Measurements from ENCODE around the gene ABCA9. TPM values are rescaled to one million over a fixed set of nuclear protein-coding genes. Genes with fewer than 3 reads are reported as not detected.
"Not testable (repeated sequence)": the region's sequence is repeated elsewhere in the genome, so short reads cannot be mapped to it uniquely, and the experiment has no call there.

Gene ABCA9
- total and polyA plus RNA-seq, 8 donors = 2.4 to 11.0 (median 7.6) TPM

GRCh38 chr17:68944435-68945035 lies 116.2 kb downstream of the ABCA9 start:
- intact Hi-C loops (cut with DNase I) = no loop called here
- DNase-seq (no peak), ATAC-seq (no peak)
- Histone ChIP-seq H3K9me3 (peaks cover 0 to 5% of the 10 kb centered on the region in 2 donors), H3K36me3 (no peaks in the 10 kb centered on the region), H3K4me3 (no peak overlapping the region), H3K4me1 (no peaks in the 10 kb centered on the region), H3K27ac (no peak overlapping the region), H3K27me3 (no peaks in the 10 kb centered on the region)
- TF ChIP-seq, protein P1, sequence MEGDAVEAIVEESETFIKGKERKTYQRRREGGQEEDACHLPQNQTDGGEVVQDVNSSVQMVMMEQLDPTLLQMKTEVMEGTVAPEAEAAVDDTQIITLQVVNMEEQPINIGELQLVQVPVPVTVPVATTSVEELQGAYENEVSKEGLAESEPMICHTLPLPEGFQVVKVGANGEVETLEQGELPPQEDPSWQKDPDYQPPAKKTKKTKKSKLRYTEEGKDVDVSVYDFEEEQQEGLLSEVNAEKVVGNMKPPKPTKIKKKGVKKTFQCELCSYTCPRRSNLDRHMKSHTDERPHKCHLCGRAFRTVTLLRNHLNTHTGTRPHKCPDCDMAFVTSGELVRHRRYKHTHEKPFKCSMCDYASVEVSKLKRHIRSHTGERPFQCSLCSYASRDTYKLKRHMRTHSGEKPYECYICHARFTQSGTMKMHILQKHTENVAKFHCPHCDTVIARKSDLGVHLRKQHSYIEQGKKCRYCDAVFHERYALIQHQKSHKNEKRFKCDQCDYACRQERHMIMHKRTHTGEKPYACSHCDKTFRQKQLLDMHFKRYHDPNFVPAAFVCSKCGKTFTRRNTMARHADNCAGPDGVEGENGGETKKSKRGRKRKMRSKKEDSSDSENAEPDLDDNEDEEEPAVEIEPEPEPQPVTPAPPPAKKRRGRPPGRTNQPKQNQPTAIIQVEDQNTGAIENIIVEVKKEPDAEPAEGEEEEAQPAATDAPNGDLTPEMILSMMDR (IDR thresholded peaks at IDR 0.05) = no peak

- DNase-seq; H3K4me1 ChIP-seq; H3K27ac ChIP-seq; ATAC-seq; H3K27me3 ChIP-seq; intact Hi-C loops (cut with DNase I); H3K9me3 ChIP-seq; H3K36me3 ChIP-seq; H3K4me3 ChIP-seq: not testable (repeated sequence)
These were observed 116.9 kb downstream of the ABCA9 start for GRCh38 chr17:68943812-68944182.

GRCh38 chr17:68943123-68943811 lies 117.5 kb downstream of the ABCA9 start:
- DNase-seq (no peak), ATAC-seq (no peak)
- Histone ChIP-seq H3K36me3 (no peaks in the 10 kb centered on the region), H3K9me3 (peaks cover 0 to 5% of the 10 kb centered on the region in 2 donors), H3K27ac (no peak overlapping the region), H3K4me1 (no peaks in the 10 kb centered on the region), H3K27me3 (no peaks in the 10 kb centered on the region), H3K4me3 (no peak overlapping the region)
- intact Hi-C loops (cut with DNase I) = no loop called here
- TF ChIP-seq, protein P1 (IDR thresholded peaks at IDR 0.05) = no peak

DNA sequence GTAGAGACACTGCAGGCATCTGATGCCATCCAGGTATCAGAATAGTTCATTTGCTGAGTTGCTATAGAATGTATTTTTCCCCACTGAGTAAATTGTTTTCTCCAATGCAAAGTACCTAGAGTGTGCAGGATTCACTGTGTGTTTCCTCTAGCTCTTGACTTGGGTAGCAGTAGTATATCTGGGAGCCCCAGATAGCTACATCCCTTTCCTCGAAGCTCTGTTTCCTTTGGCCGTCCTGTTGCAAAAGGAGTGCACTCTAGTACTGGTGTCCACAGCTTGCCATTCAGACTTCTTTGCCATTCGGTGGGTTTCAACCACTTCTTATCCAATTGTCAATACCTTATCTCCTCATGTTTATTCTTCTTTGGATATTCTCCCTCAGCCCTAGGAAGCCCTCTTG lies 118.3 kb downstream of the ABCA9 start:
- TF ChIP-seq, protein P1 (IDR thresholded peaks at IDR 0.05) = no peak
- Histone ChIP-seq H3K36me3 (no peaks in the 10 kb centered on the region), H3K27ac (no peak overlapping the region), H3K27me3 (no peaks in the 10 kb centered on the region), H3K4me1 (no peaks in the 10 kb centered on the region), H3K4me3 (no peak overlapping the region), H3K9me3 (peaks cover 0 to 5% of the 10 kb centered on the region in 2 donors)
- ATAC-seq (no peak), DNase-seq (no peak)
- intact Hi-C loops (cut with DNase I) = no loop called here

DNA sequence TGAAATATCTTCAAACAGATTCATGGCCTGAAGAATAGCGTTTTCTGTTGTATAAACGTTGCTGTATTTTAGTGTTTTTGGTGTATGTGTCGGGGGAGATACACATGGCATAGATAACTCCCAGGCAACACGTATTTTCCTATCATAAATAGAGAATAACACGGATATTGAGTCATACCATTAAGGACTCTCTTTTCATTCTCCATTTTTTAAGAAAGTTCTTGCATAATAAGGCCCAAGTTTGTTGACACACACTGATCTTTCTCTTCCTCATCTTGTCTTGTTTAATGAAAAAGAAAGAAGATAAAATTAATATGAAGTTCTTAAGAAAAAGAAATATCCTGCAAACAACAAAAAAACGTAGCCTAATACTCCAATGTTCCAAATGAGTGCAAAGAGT lies 119.0 kb downstream of the ABCA9 start:
- DNase-seq (no peak), ATAC-seq (no peak)
- no peak overlapping the region for H3K27ac ChIP-seq
- H3K4me3 ChIP-seq = no peak overlapping the region
- no peaks in the 10 kb centered on the region for H3K4me1 ChIP-seq
- TF ChIP-seq, protein P1 (IDR thresholded peaks at IDR 0.05) = no peak
- no peaks in the 10 kb centered on the region for H3K27me3 ChIP-seq
- intact Hi-C loops (cut with DNase I) = no loop called here
- H3K9me3 ChIP-seq = peaks cover 0 to 5% of the 10 kb centered on the region in 2 donors
- no peaks in the 10 kb centered on the region for H3K36me3 ChIP-seq
